Measurements from ENCODE around the gene NFE2L1. TPM values are rescaled to one million over a fixed set of nuclear protein-coding genes. Genes with fewer than 3 reads are reported as not detected.
"Not testable (repeated sequence)": the region's sequence is repeated elsewhere in the genome, so short reads cannot be mapped to it uniquely, and the experiment has no call there.

NFE2L1 gene
- total RNA-seq, 1 experiment from 2014 or later: 149 TPM

DNA sequence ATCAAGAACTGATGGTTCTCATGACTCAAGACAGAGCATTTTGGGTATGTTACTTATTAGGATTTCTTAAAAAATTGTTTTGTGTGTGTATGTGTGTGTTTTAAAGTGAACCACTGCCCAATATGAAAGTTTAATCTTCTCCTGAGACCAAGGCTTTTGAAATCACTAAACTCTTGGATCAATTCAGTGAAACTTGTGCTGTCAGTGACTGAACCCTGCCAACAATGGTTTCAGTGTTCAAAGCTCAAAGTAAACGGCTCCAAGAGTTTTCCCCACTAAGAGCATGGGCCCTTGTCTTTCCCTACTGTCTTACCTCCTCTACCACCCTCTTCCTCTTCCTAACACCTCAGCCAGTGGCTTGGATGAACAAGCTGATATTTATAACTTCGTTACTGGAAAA, 22.0 kb downstream of the NFE2L1 start:
- intact Hi-C loops (cut with micrococcal nuclease; ENCODE audit: unreplicated experiment): no loop called here
- no TSS peak for BruUV-seq (replicated peaks)
- H3K9me3 ChIP-seq (ENCODE audit: low read depth, low read length, poor library complexity, severe bottlenecking): no peaks in the 10 kb centered on the region
- H3K4me1 ChIP-seq (ENCODE audit: insufficient read depth, low read length, poor library complexity, severe bottlenecking): no peaks in the 10 kb centered on the region
- TF ChIP-seq, protein P1, sequence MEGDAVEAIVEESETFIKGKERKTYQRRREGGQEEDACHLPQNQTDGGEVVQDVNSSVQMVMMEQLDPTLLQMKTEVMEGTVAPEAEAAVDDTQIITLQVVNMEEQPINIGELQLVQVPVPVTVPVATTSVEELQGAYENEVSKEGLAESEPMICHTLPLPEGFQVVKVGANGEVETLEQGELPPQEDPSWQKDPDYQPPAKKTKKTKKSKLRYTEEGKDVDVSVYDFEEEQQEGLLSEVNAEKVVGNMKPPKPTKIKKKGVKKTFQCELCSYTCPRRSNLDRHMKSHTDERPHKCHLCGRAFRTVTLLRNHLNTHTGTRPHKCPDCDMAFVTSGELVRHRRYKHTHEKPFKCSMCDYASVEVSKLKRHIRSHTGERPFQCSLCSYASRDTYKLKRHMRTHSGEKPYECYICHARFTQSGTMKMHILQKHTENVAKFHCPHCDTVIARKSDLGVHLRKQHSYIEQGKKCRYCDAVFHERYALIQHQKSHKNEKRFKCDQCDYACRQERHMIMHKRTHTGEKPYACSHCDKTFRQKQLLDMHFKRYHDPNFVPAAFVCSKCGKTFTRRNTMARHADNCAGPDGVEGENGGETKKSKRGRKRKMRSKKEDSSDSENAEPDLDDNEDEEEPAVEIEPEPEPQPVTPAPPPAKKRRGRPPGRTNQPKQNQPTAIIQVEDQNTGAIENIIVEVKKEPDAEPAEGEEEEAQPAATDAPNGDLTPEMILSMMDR (conservative IDR thresholded peaks at IDR 0.05; ENCODE audit: low read depth, low read length): no peak
- TF ChIP-seq EZH2 (IDR thresholded peaks at IDR 0.05; ENCODE audit: borderline replicate concordance, low read depth, low read length, poor library complexity, severe bottlenecking): no peak
- H3K4me3 ChIP-seq (ENCODE audit: low read depth, low read length, poor library complexity, severe bottlenecking): no peak overlapping the region
- H3K36me3 ChIP-seq (ENCODE audit: insufficient read depth, low read length, poor library complexity, severe bottlenecking): peaks cover 93% of the 10 kb centered on the region
- no peaks in the 10 kb centered on the region for H3K27me3 ChIP-seq (replicated peaks; ENCODE audit: insufficient read depth, low read depth, low read length, poor library complexity)
- no peak overlapping the region for H3K27ac ChIP-seq (ENCODE audit: low read depth, low read length, poor library complexity, severe bottlenecking)
- POLR2A ChIA-PET (ENCODE audit: low non-redundant PET): interaction anchor here (0.6 kb wide), 1 partner anchor 14 kb away, joined by 3 read pairs; no protein-coding TSS in a partner anchor
- CTCF ChIA-PET: interaction anchor here (0.6 kb wide), 1 partner anchor 356 kb away, joined by 3 read pairs; no protein-coding TSS in a partner anchor
- no peak for DNase-seq (ENCODE audit: low spot score)

GRCh38 chr17:48071654-48072053, 23.5 kb downstream of the NFE2L1 start:
- POLR2A ChIA-PET (ENCODE audit: low non-redundant PET): no interaction called here
- CTCF ChIA-PET: no interaction called here
- no peaks in the 10 kb centered on the region for H3K9me3 ChIP-seq (ENCODE audit: low read depth, low read length, poor library complexity, severe bottlenecking)
- TF ChIP-seq EZH2 (IDR thresholded peaks at IDR 0.05; ENCODE audit: borderline replicate concordance, low read depth, low read length, poor library complexity, severe bottlenecking): no peak
- TF ChIP-seq, protein P1 (conservative IDR thresholded peaks at IDR 0.05; ENCODE audit: low read depth, low read length): no peak
- no peaks in the 10 kb centered on the region for H3K4me1 ChIP-seq (ENCODE audit: insufficient read depth, low read length, poor library complexity, severe bottlenecking)
- no peak overlapping the region for H3K4me3 ChIP-seq (ENCODE audit: low read depth, low read length, poor library complexity, severe bottlenecking)
- H3K27me3 ChIP-seq (replicated peaks; ENCODE audit: insufficient read depth, low read depth, low read length, poor library complexity): no peaks in the 10 kb centered on the region
- intact Hi-C loops (cut with micrococcal nuclease; ENCODE audit: unreplicated experiment): no loop called here
- no TSS peak for BruUV-seq (replicated peaks)
- no peak overlapping the region for H3K27ac ChIP-seq (ENCODE audit: low read depth, low read length, poor library complexity, severe bottlenecking)
- DNase-seq (ENCODE audit: low spot score): no peak
- peaks cover 97% of the 10 kb centered on the region for H3K36me3 ChIP-seq (ENCODE audit: insufficient read depth, low read length, poor library complexity, severe bottlenecking)

DNA sequence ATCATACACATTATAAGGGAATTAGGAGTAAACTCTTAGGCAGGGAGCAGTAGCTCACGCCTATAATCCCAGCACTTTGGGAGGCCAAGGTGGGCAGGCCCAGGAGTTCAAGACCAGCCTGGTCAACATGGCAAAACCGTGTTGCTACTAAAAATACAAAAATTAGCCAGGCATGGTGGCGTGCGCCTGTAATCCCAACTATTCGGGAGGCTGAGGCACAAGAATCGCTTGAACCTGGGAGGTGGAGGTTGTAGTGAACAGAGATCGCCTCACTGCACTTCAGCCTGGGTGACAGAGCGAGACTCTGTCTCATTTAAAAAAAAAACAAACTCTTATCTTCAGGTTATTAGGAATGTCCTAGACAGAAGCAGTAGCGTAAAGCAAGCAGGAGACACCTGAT, 24.7 kb downstream of the NFE2L1 start:
- H3K4me1 ChIP-seq (ENCODE audit: insufficient read depth, low read length, poor library complexity, severe bottlenecking); H3K4me3 ChIP-seq (ENCODE audit: low read depth, low read length, poor library complexity, severe bottlenecking); H3K27me3 ChIP-seq (replicated peaks; ENCODE audit: insufficient read depth, low read depth, low read length, poor library complexity); POLR2A ChIA-PET (ENCODE audit: low non-redundant PET); intact Hi-C loops (cut with micrococcal nuclease; ENCODE audit: unreplicated experiment); H3K27ac ChIP-seq (ENCODE audit: low read depth, low read length, poor library complexity, severe bottlenecking); H3K9me3 ChIP-seq (ENCODE audit: low read depth, low read length, poor library complexity, severe bottlenecking); DNase-seq (ENCODE audit: low spot score); BruUV-seq (replicated peaks): not testable (repeated sequence)
- CTCF ChIA-PET: interaction anchor here (1.0 kb wide), 1 partner anchor 11 kb away, joined by 3 read pairs; no protein-coding TSS in a partner anchor
- H3K36me3 ChIP-seq (ENCODE audit: insufficient read depth, low read length, poor library complexity, severe bottlenecking): peaks cover 90% of the 10 kb centered on the region

GRCh38 chr17:48073566-48074094, 25.5 kb downstream of the NFE2L1 start:
- H3K36me3 ChIP-seq (ENCODE audit: insufficient read depth, low read length, poor library complexity, severe bottlenecking): peaks cover 82% of the 10 kb centered on the region
- H3K27me3 ChIP-seq (replicated peaks; ENCODE audit: insufficient read depth, low read depth, low read length, poor library complexity); H3K4me3 ChIP-seq (ENCODE audit: low read depth, low read length, poor library complexity, severe bottlenecking); H3K27ac ChIP-seq (ENCODE audit: low read depth, low read length, poor library complexity, severe bottlenecking); H3K9me3 ChIP-seq (ENCODE audit: low read depth, low read length, poor library complexity, severe bottlenecking); H3K4me1 ChIP-seq (ENCODE audit: insufficient read depth, low read length, poor library complexity, severe bottlenecking); DNase-seq (ENCODE audit: low spot score); BruUV-seq (replicated peaks): not testable (repeated sequence)
- CTCF ChIA-PET: interaction anchor here (0.6 to 1.0 kb wide), 5 partner anchors 12 to 1957 kb away, joined by 3 to 7 read pairs (median 4); no protein-coding TSS in a partner anchor
- POLR2A ChIA-PET (ENCODE audit: low non-redundant PET): interaction anchor here (0.6 kb wide), 1 partner anchor 819 kb away, joined by 19 read pairs; the partner anchor contains the start of gene ATP5MC1
- intact Hi-C loops (cut with micrococcal nuclease; ENCODE audit: unreplicated experiment): loop anchor here (1.0 kb wide), 1 partner anchor 47 kb away; no protein-coding TSS in a partner anchor
